GM12865 (cell line): ENCODE results near the gene EEF1AKMT1.

Source experiments
- DNase-seq: peaks from one replicate; pipeline ENCODE4 v3.0.0; 2010; ENCODE audit warnings: low read depth
- H3K4me3 ChIP-seq: 2 replicates; pipeline ENCODE4 v1.5.1; 2011; ENCODE audit warnings: mild to moderate bottlenecking, low read depth, low read length, control low read depth
- CTCF ChIP-seq: IDR thresholded peaks from 2 replicates; pipeline ENCODE4 v1.5.1; 2011; ENCODE audit warnings: low read length, control low read depth, low read depth, inconsistent platforms; ENCODE audit not compliant: insufficient read depth; ENCODE audit errors: missing control alignments

The EEF1AKMT1 gene

GRCh38 chr13:20700288-20700687 lies 73.5 kb downstream of the EEF1AKMT1 start:
- no peak for TF ChIP-seq CTCF
- DNase-seq, result no peak
- H3K4me3 ChIP-seq, result no peak overlapping the region

GRCh38 chr13:20699715-20700114 lies 74.0 kb downstream of the EEF1AKMT1 start:
- H3K4me3 ChIP-seq, result no peak overlapping the region
- TF ChIP-seq CTCF, result no peak
- DNase-seq, result no peak

DNA sequence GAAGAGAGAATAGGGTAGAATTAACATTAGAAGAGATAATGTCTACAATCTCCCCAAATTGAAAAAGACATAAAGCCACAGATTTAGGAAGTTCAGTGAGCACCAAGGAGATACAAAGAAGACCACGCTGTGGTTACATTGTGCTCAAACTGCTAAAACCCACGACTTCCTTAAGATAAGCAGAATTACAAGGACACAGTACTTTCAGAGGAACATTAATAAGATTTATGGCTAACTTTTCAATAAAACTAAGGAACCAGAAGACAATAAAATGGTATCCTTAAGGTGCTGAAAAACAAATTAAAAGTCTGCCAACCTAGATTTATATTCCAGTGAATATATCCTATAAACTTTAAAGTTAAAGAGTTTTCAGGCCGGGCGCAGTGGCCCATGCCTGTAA lies 77.7 kb downstream of the EEF1AKMT1 start:
- TF ChIP-seq CTCF, result no peak
- DNase-seq, result no peak
- H3K4me3 ChIP-seq, result no peak overlapping the region

- no peak for TF ChIP-seq CTCF
- DNase-seq, result no peak
- no peak overlapping the region for H3K4me3 ChIP-seq
These were observed 82.1 kb downstream of the EEF1AKMT1 start for GRCh38 chr13:20691616-20692015.

DNA sequence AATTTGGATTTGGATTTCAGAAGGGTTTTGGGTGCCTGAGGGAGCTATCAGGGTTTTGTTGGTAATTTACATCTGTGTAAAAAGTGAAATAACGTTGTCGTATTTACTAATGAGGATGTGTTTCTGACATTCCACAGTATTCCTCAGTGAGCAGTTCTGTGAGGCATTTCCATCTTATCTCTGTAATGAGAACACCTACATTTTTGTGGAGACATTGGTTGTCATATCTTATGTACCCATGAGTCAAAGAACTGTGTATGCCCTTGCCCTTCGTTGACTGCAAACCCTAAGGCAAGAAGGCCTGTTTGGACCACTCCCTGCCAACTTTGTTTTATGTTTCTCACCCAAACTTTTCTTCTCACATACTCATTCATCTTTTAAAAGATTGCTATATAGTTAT lies 84.5 kb downstream of the EEF1AKMT1 start:
- no peak for DNase-seq
- TF ChIP-seq CTCF, result no peak

GRCh38 chr13:20686863-20687579 lies 86.7 kb downstream of the EEF1AKMT1 start:
- H3K4me3 ChIP-seq, result no peak overlapping the region
- no peak for DNase-seq
- no peak for TF ChIP-seq CTCF

More for the DNA sequence above, 84.5 kb downstream of the EEF1AKMT1 start:
- H3K4me3 ChIP-seq, result no peak overlapping the region

- TF ChIP-seq CTCF, result no peak
- no peak overlapping the region for H3K4me3 ChIP-seq
- no peak for DNase-seq
These were observed 87.6 kb downstream of the EEF1AKMT1 start for GRCh38 chr13:20686167-20686566.
